Measurements from ENCODE around the gene PCTP. TPM values are rescaled to one million over a fixed set of nuclear protein-coding genes. Genes with fewer than 3 reads are reported as not detected.

PCTP gene
- total and polyA plus RNA-seq, 7 donors = 20.8 to 64.7 (median 25.0) TPM

GRCh38 chr17:55745258-55745657 is 5.6 kb upstream of the PCTP start:
- DNase-seq = no peak
- whole genome bisulfite sequencing, 2 donors = 93 to 94% methylated on average over 1 of the region's 1 CpG
- H3K9me3 ChIP-seq = no peaks in the 10 kb centered on the region
- H3K27me3 ChIP-seq = no peaks in the 10 kb centered on the region
- no peaks in the 10 kb centered on the region for H3K36me3 ChIP-seq
- no peaks in the 10 kb centered on the region for H3K4me1 ChIP-seq
- no peak overlapping the region for H3K27ac ChIP-seq
- intact Hi-C loops (cut with DNase I) = no loop called here
- TF ChIP-seq EP300 (IDR thresholded peaks at IDR 0.05) = no peak
- TF ChIP-seq POLR2AphosphoS5 (IDR thresholded peaks at IDR 0.05) = no peak
- no peak for TF ChIP-seq POLR2A (IDR thresholded peaks at IDR 0.05)
- no peak for TF ChIP-seq CTCF (IDR thresholded peaks at IDR 0.05)
- no peak overlapping the region for H3K4me3 ChIP-seq

DNA sequence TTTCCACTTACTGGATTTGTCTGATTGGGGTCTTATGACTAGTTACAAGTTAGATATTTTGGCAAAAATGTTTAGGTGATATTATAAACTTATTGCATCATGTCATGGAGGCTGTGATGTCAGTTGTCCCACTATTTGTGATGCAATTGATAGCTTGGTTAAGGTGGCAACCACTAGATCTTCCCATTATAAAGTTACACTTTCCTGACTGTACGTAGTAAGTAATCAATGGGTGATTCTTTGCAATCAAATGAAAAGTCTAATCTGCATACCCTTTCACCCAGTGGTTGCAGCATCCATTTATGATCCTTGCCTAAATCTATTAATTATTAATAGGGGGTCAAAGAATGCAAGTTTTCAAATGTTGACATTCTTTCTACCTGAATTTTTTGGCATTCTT is 4.4 kb upstream of the PCTP start:
- Histone ChIP-seq H3K4me3 (no peak overlapping the region), H3K27ac (no peak overlapping the region), H3K4me1 (peaks cover 0 to 7% (median 0%) of the 10 kb centered on the region in 4 donors), H3K27me3 (no peaks in the 10 kb centered on the region), H3K36me3 (no peaks in the 10 kb centered on the region), H3K9me3 (no peaks in the 10 kb centered on the region)
- intact Hi-C loops (cut with DNase I) = no loop called here
- no peak for DNase-seq
- no peak for TF ChIP-seq CTCF (IDR thresholded peaks at IDR 0.05)
- no peak for TF ChIP-seq EP300 (IDR thresholded peaks at IDR 0.05)
- TF ChIP-seq POLR2A (IDR thresholded peaks at IDR 0.05) = no peak
- TF ChIP-seq POLR2AphosphoS5 (IDR thresholded peaks at IDR 0.05) = no peak
- WGBS, 2 donors = 84 to 97% methylated on average over 1 of the region's 1 CpG

DNA sequence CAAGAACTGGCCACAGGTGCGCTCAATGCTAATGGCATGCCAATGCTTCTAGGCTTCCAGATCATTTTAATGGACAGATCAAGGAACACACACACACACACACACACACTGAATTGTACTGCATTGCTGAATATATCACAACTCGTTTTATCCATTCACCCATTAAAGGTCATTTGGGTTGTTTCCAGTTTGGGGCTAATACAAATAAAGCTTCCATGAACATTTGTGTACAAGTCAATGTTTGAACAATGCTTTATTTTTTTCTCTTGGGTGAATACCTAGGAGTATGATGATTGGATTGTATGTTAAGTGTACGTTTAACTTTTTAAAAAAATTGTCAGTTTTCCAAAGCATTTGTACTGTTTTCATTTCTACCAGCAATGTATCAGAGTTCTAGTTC is 3.6 kb upstream of the PCTP start:
- H3K4me3 ChIP-seq = no peak overlapping the region
- H3K27me3 ChIP-seq = no peaks in the 10 kb centered on the region
- H3K9me3 ChIP-seq = no peaks in the 10 kb centered on the region
- intact Hi-C loops (cut with DNase I) = no loop called here
- H3K36me3 ChIP-seq = no peaks in the 10 kb centered on the region
- peaks cover 0 to 15% (median 7%) of the 10 kb centered on the region in 4 donors for H3K4me1 ChIP-seq
- no peak overlapping the region for H3K27ac ChIP-seq
- 58 to 73% methylated on average over 3 of the region's 3 CpGs for WGBS, 2 donors
- no peak for DNase-seq
- TF ChIP-seq CTCF (IDR thresholded peaks at IDR 0.05) (no peak), POLR2A (IDR thresholded peaks at IDR 0.05) (no peak), EP300 (IDR thresholded peaks at IDR 0.05) (no peak), POLR2AphosphoS5 (IDR thresholded peaks at IDR 0.05) (no peak)

DNA sequence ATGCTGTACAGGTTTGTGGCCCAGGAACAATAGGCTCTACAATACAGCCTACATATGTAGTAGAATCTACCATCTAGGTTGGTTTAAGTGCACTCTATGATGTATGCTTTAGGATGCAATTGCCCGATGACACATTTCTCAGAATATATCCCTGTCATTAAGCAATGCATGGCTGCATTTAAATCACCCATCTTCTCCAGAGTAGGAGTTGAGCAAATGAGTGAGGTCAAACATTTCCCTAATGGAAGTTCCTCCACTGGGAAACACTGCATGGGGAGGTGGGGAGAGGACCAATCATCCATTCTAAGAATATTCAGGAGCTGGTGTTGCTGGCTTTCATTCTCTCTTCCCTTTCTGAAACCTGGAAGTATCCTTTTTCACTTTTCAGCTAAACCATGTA is 2.0 kb upstream of the PCTP start:
- Histone ChIP-seq H3K27ac (no peak overlapping the region), H3K27me3 (no peaks in the 10 kb centered on the region), H3K9me3 (no peaks in the 10 kb centered on the region), H3K4me3 (no peak overlapping the region), H3K36me3 (peaks cover 0 to 6% (median 0%) of the 10 kb centered on the region in 4 donors), H3K4me1 (peaks cover 0 to 27% (median 18%) of the 10 kb centered on the region in 4 donors)
- no peak for DNase-seq
- 96 to 98% methylated on average over 1 of the region's 1 CpG for WGBS, 2 donors
- no peak for TF ChIP-seq CTCF (IDR thresholded peaks at IDR 0.05)
- no peak for TF ChIP-seq POLR2A (IDR thresholded peaks at IDR 0.05)
- TF ChIP-seq EP300 (IDR thresholded peaks at IDR 0.05) = no peak
- no peak for TF ChIP-seq POLR2AphosphoS5 (IDR thresholded peaks at IDR 0.05)
- intact Hi-C loops (cut with DNase I) = no loop called here

- TF ChIP-seq CTCF (IDR thresholded peaks at IDR 0.05) (no peak), POLR2AphosphoS5 (IDR thresholded peaks at IDR 0.05) (no peak), POLR2A (IDR thresholded peaks at IDR 0.05) (no peak), EP300 (IDR thresholded peaks at IDR 0.05) (no peak)
- H3K27me3 ChIP-seq = no peaks in the 10 kb centered on the region
- WGBS, 2 donors = 75 to 78% methylated on average over 4 of the region's 4 CpGs
- no peak overlapping the region for H3K4me3 ChIP-seq
- intact Hi-C loops (cut with DNase I) = no loop called here
- no peak for DNase-seq
- H3K36me3 ChIP-seq = peaks cover 0 to 8% (median 3%) of the 10 kb centered on the region in 4 donors
- peaks cover 0 to 30% (median 22%) of the 10 kb centered on the region in 4 donors for H3K4me1 ChIP-seq
- H3K27ac ChIP-seq = peak overlapping the region in 3 of 4 donors; percentile 88 to 91 (median 88)
- H3K9me3 ChIP-seq = no peaks in the 10 kb centered on the region
These were observed 866 bp upstream of the PCTP start for GRCh38 chr17:55749985-55750384.
